LNCaP clone FGC (cell line): ENCODE measurements around the gene TRNAU1AP.
A peak's percentile ranks its signal among the peaks of the same experiment; 100 is the strongest.
"Not testable (repeated sequence)": the region's sequence is repeated elsewhere in the genome, so short reads cannot be mapped to it uniquely, and the experiment has no call there.

Experiments
- DNase-seq: peaks from one replicate; pipeline ENCODE4 v3.0.0-alpha.2; 2011; ENCODE audit warnings: low read depth
- H3K4me3 ChIP-seq: 2 replicates; pipeline ENCODE4 v1.5.1; 2011; ENCODE audit warnings: mild to moderate bottlenecking, low read depth, low read length, control low read depth
- CTCF ChIP-seq: IDR thresholded peaks from 2 replicates; pipeline ENCODE4 v1.5.1; 2012; ENCODE audit warnings: mild to moderate bottlenecking; ENCODE audit not compliant: control insufficient read depth, insufficient read depth; ENCODE audit errors: extremely low read depth

Gene TRNAU1AP

DNA sequence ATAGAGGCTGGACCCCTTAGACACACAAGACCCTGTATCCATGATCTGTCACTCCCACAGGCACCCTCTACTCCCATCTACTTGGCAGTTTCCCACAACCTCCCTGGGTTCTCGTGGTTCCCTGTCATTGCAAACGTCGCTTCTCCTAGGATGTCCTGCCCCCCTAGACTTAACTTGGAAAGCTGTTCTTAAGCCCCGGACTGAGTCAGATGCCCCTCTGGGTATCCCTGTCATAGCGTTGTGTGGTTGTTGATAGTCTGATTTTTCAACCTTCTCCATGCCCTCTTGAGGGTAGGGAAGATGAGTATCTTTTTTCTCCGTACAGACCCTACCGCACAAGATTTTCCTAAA, 35.3 kb upstream of the TRNAU1AP start:
- no peak for TF ChIP-seq CTCF
- H3K4me3 ChIP-seq = peak overlapping the region; percentile 68
- no peak for DNase-seq

GRCh38 chr1:28518000-28518744, 34.7 kb upstream of the TRNAU1AP start:
- DNase-seq = peak; percentile 59
- peak; percentile 86 for TF ChIP-seq CTCF
- peak overlapping the region; percentile 68 for H3K4me3 ChIP-seq

GRCh38 chr1:28518745-28519341, 34.0 kb upstream of the TRNAU1AP start:
- H3K4me3 ChIP-seq = peak overlapping the region; percentile 68
- no peak for TF ChIP-seq CTCF
- no peak for DNase-seq

GRCh38 chr1:28519946-28520725, 32.7 kb upstream of the TRNAU1AP start:
- no peak overlapping the region for H3K4me3 ChIP-seq
- TF ChIP-seq CTCF = no peak
- no peak for DNase-seq

- not testable (repeated sequence) for DNase-seq, H3K4me3 ChIP-seq
These were observed 32.1 kb upstream of the TRNAU1AP start for GRCh38 chr1:28520796-28521195.

GRCh38 chr1:28521502-28522164, 31.3 kb upstream of the TRNAU1AP start:
- TF ChIP-seq CTCF = no peak
- no peak for DNase-seq
- no peak overlapping the region for H3K4me3 ChIP-seq

GRCh38 chr1:28522537-28522936, 30.3 kb upstream of the TRNAU1AP start:
- not testable (repeated sequence) for DNase-seq, H3K4me3 ChIP-seq

DNA sequence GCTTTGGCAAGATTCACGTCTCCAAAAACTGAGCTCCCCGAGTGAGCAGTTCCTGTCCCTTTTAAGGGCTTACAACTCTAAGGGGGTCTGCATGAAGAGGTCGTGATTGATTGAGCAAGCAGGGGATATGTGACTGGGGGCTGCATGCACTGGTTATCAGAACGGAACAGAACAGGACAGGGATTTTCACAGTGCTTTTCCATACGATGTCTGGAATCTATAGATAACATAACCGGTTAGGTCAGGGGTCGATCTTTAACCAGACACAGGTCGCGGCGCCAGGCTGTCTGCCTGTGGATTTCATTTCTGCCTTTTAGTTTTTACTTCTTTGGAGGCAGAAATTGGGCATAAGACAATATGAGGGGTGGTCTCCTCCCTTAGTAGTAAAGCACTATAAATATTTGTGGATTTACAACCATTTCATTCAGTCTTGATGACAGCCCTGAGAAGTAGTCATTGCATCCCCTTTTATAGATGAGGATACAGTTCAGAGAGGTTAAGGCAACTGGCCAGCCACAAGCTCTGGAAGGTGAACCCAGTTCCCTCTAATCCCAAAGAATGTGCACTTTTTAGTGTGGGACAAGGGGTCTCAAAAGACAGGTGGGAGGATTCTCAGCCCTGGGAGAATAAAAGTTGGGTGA, 27.8 kb upstream of the TRNAU1AP start:
- not testable (repeated sequence) for DNase-seq, H3K4me3 ChIP-seq
